H1 (cell line): ENCODE results near the gene MAP6. TPM values are rescaled to one million over a fixed set of nuclear protein-coding genes. Genes with fewer than 3 reads are reported as not detected.

Experiments
- CTCF ChIA-PET: fragments of 300-600 bp; sonication (Branson Sonifier 250); formaldehyde crosslinking; loops from one replicate; lab custom pipeline; 2021; ENCODE audit not compliant: partially characterized antibody; lab: Charles Lee
- POLR2A ChIA-PET: fragments of 300-600 bp; sonication (Branson Sonifier 250); formaldehyde crosslinking; loops from one replicate; lab custom pipeline; 2021; ENCODE audit warnings: inconsistent platforms; ENCODE audit not compliant: partially characterized antibody; lab: Charles Lee
- DNase-seq, 2 experiments: peaks; one replicate each; pipeline versions ENCODE4 v3.0.0 to v3.0.0-alpha.2; 2010 to 2022; ENCODE audit warnings: low spot score in 2 of 2, low read depth in 1 of 2, mixed read lengths in 1 of 2
- FAIRE-seq: peaks from 2 replicates; lab custom pipeline; 2011; peaks lifted over from hg19 to GRCh38; lab: Jason Lieb, UNC
- H2AFZ ChIP-seq: 2 replicates; pipeline ENCODE4 v1.8.1; 2012; ENCODE audit warnings: low read length, inconsistent platforms
- H2AK5ac ChIP-seq: 2 replicates; pipeline ENCODE4 v1.6.1; 2013; ENCODE audit warnings: low read depth, low read length
- H2BK120ac ChIP-seq: replicated peaks from 2 replicates; pipeline ENCODE3; 2013; ENCODE audit warnings: low read depth, low read length, inconsistent platforms
- H2BK12ac ChIP-seq: 2 replicates; pipeline ENCODE4 v1.6.1; 2013; ENCODE audit warnings: low read depth, low read length
- H2BK15ac ChIP-seq: 2 replicates; pipeline ENCODE4 v1.6.1; 2013; ENCODE audit warnings: low read length
- H2BK20ac ChIP-seq: 2 replicates; pipeline ENCODE4 v1.6.1; 2013; ENCODE audit warnings: low read length
- H2BK5ac ChIP-seq: 2 replicates; pipeline ENCODE4 v1.6.1; 2013; ENCODE audit warnings: low read depth, low read length
- H3K14ac ChIP-seq: 2 replicates; pipeline ENCODE4 v1.6.1; 2013; ENCODE audit warnings: inconsistent platforms; ENCODE audit not compliant: insufficient read length
- H3K18ac ChIP-seq: 2 replicates; pipeline ENCODE4 v1.6.1; 2013; ENCODE audit warnings: low read length; ENCODE audit errors: extremely low read depth
- H3K23ac ChIP-seq: 2 replicates; pipeline ENCODE4 v1.6.1; 2013; ENCODE audit warnings: inconsistent platforms; ENCODE audit not compliant: insufficient read length
- H3K23me2 ChIP-seq: 2 replicates; pipeline ENCODE4 v1.6.1; 2013; ENCODE audit warnings: low read depth, low read length
- H3K27ac ChIP-seq: 2 replicates; pipeline ENCODE4 v1.6.1; 2011; ENCODE audit warnings: low read depth, low read length, inconsistent platforms
- H3K27me3 ChIP-seq, 4 experiments: replicated peaks in 1 of 4; 1 replicate in 1 of 4; 2 replicates in 3 of 4; pipeline versions ENCODE4 v1.6.1 to v1.8.1; 2011 to 2013; ENCODE audit warnings: low read length in 3 of 4, mild to moderate bottlenecking in 3 of 4, inconsistent platforms in 2 of 4, mixed read lengths in 2 of 4, moderate library complexity in 1 of 4; ENCODE audit not compliant: control insufficient read depth in 3 of 4, insufficient read depth in 3 of 4; ENCODE audit errors: extremely low read depth in 1 of 4
- H3K36me3 ChIP-seq, 4 experiments: 2 replicates each; pipeline versions ENCODE4 v1.6.1 to v1.8.1; 2011 to 2013; ENCODE audit warnings: mild to moderate bottlenecking in 4 of 4, low read length in 3 of 4, moderate library complexity in 2 of 4, control low read depth in 1 of 4, inconsistent platforms in 1 of 4; ENCODE audit not compliant: insufficient read depth in 4 of 4, control insufficient read depth in 2 of 4
- H3K4ac ChIP-seq: replicated peaks from 2 replicates; pipeline ENCODE3; 2013; ENCODE audit warnings: low read length, low read depth, mixed read lengths, inconsistent platforms; ENCODE audit not compliant: insufficient read length
- H3K4me1 ChIP-seq, 4 experiments: replicated peaks in 1 of 4; 1 replicate in 1 of 4; 2 replicates in 3 of 4; pipeline versions ENCODE4 v1.6.1 to v1.8.1; 2011 to 2013; ENCODE audit warnings: low read length in 3 of 4, inconsistent platforms in 2 of 4, mixed read lengths in 1 of 4; ENCODE audit not compliant: insufficient read depth in 4 of 4, control insufficient read depth in 3 of 4
- H3K4me2 ChIP-seq, 2 experiments: 2 replicates each; pipeline versions ENCODE4 v1.6.1 to v1.8.1; 2011 to 2013; ENCODE audit warnings: low read depth in 2 of 2, low read length in 2 of 2, control low read depth in 1 of 2, inconsistent platforms in 1 of 2, mild to moderate bottlenecking in 1 of 2; ENCODE audit not compliant: insufficient read depth in 1 of 2
- H3K4me3 ChIP-seq, 4 experiments: fragments of 200-600, 300-600 bp in 1 of 4; sonication (generic), shearing (Covaris generic), sonication (Bioruptor Twin) in 1 of 4; 2 replicates each; pipeline versions ENCODE4 v1.5.1 to v1.8.1; 2011 to 2016; ENCODE audit warnings: low read length in 4 of 4, low read depth in 3 of 4, control low read depth in 2 of 4, inconsistent platforms in 2 of 4, mild to moderate bottlenecking in 2 of 4, mixed read lengths in 1 of 4, moderate library complexity in 1 of 4; ENCODE audit not compliant: insufficient read depth in 2 of 4; ENCODE audit errors: extremely low read depth in 1 of 4
- H3K56ac ChIP-seq: replicated peaks from 2 replicates; pipeline ENCODE3; 2013; ENCODE audit warnings: low read depth, mild to moderate bottlenecking, mixed read lengths, low read length, inconsistent platforms; ENCODE audit not compliant: insufficient read length
- H3K79me1 ChIP-seq: 2 replicates; pipeline ENCODE4 v1.6.1; 2013; ENCODE audit warnings: low read depth, low read length, control low read depth
- H3K79me2 ChIP-seq, 2 experiments: 2 replicates each; pipeline versions ENCODE4 v1.6.1 to v1.8.1; 2012 to 2013; ENCODE audit warnings: low read length in 2 of 2, mild to moderate bottlenecking in 2 of 2, inconsistent platforms in 1 of 2; ENCODE audit not compliant: insufficient read depth in 2 of 2, control insufficient read depth in 1 of 2
- H3K9ac ChIP-seq, 4 experiments: replicated peaks in 1 of 4; 1 replicate in 1 of 4; 2 replicates in 3 of 4; pipeline versions ENCODE4 v1.6.1 to v1.8.1; 2011 to 2013; ENCODE audit warnings: low read depth in 3 of 4, low read length in 3 of 4, control low read depth in 2 of 4, mild to moderate bottlenecking in 2 of 4, moderate library complexity in 2 of 4, inconsistent platforms in 1 of 4; ENCODE audit errors: extremely low read depth in 1 of 4
- H3K9me3 ChIP-seq, 2 experiments: 2 replicates each; pipeline versions ENCODE4 v1.6.1 to v1.8.1; 2012 to 2013; ENCODE audit warnings: mild to moderate bottlenecking in 2 of 2, moderate library complexity in 2 of 2, control low read depth in 1 of 2, inconsistent platforms in 1 of 2, low read depth in 1 of 2, low read length in 1 of 2, mixed read lengths in 1 of 2; ENCODE audit not compliant: insufficient read depth in 2 of 2
- H4K20me1 ChIP-seq, 2 experiments: replicated peaks in 1 of 2; 2 replicates each; pipeline versions ENCODE3 to v1.8.1; 2011 to 2013; ENCODE audit warnings: inconsistent platforms in 2 of 2, low read length in 2 of 2, mild to moderate bottlenecking in 1 of 2; ENCODE audit not compliant: insufficient read depth in 2 of 2, control insufficient read depth in 1 of 2
- H4K5ac ChIP-seq: 2 replicates; pipeline ENCODE4 v1.6.1; 2013; ENCODE audit warnings: low read length, low read depth, mixed read lengths, inconsistent platforms; ENCODE audit not compliant: insufficient read length
- H4K8ac ChIP-seq: 2 replicates; pipeline ENCODE4 v1.8.0; 2013; ENCODE audit warnings: mild to moderate bottlenecking, moderate library complexity, low read length, inconsistent platforms; ENCODE audit not compliant: insufficient read depth; ENCODE audit errors: extremely low read depth
- H4K91ac ChIP-seq: replicated peaks from 2 replicates; pipeline ENCODE3; 2013; ENCODE audit warnings: low read length, mixed read lengths, inconsistent platforms; ENCODE audit not compliant: insufficient read length
- BRCA1 ChIP-seq: IDR thresholded peaks from 2 replicates; pipeline ENCODE4 v1.6.1; 2012; ENCODE audit warnings: low read depth, low read length, improper control_type of control experiment
- CBX8 ChIP-seq: fragments of 300-800, 300-1000 bp; sonication (generic); IDR thresholded peaks from 2 replicates; pipeline ENCODE4 v1.7.1; 2016; ENCODE audit warnings: low read depth, low read length, borderline replicate concordance
- CHD2 ChIP-seq: IDR thresholded peaks from 2 replicates; pipeline ENCODE4 v1.6.1; 2012; ENCODE audit warnings: low read length, improper control_type of control experiment
- EGR1 ChIP-seq: IDR thresholded peaks from 2 replicates; pipeline ENCODE4 v1.6.1; 2011; ENCODE audit warnings: low read depth, low read length, borderline replicate concordance
- HDAC2 ChIP-seq, 2 experiments: fragments of 300-600 bp in 1 of 2; sonication (generic) in 1 of 2; IDR thresholded peaks; 2 replicates each; pipeline ENCODE4 v1.6.1; 2011 to 2012; ENCODE audit warnings: low read depth in 2 of 2, low read length in 2 of 2, mild to moderate bottlenecking in 2 of 2, moderate library complexity in 2 of 2, borderline replicate concordance in 1 of 2, inconsistent platforms in 1 of 2
- KDM4A ChIP-seq: IDR thresholded peaks from one replicate; pipeline ENCODE4 v1.7.1; 2012; ENCODE audit warnings: low read depth, mild to moderate bottlenecking, moderate library complexity, low read length, inconsistent platforms; ENCODE audit not compliant: severe bottlenecking
- POLR2A ChIP-seq, 2 experiments: IDR thresholded peaks; 1 replicate in 1 of 2; 2 replicates in 1 of 2; pipeline ENCODE4 v1.6.1; 2011; ENCODE audit warnings: low read depth in 2 of 2, low read length in 2 of 2, mild to moderate bottlenecking in 2 of 2; ENCODE audit errors: control extremely low read depth in 1 of 2
- POU5F1 ChIP-seq: IDR thresholded peaks from 2 replicates; pipeline ENCODE4 v1.6.1; 2011; ENCODE audit warnings: low read depth, mild to moderate bottlenecking, low read length, moderate library complexity
- RAD21 ChIP-seq, 2 experiments: IDR thresholded peaks in 1 of 2; conservative IDR thresholded peaks in 1 of 2; 2 replicates each; pipeline ENCODE4 v1.6.1; 2011; ENCODE audit warnings: low read depth in 2 of 2, low read length in 2 of 2, improper control_type of control experiment in 1 of 2, inconsistent platforms in 1 of 2, mild to moderate bottlenecking in 1 of 2, moderate library complexity in 1 of 2
- TAF1 ChIP-seq: IDR thresholded peaks from 2 replicates; pipeline ENCODE4 v1.6.1; 2011; ENCODE audit warnings: mild to moderate bottlenecking, low read depth, low read length
- YY1 ChIP-seq: IDR thresholded peaks from 2 replicates; pipeline ENCODE4 v1.6.1; 2011; ENCODE audit warnings: low read depth, mild to moderate bottlenecking, low read length
- WGBS, 2 experiments: shearing (Covaris generic) in 1 of 2; methylation state at CpG; one replicate each; pipeline versions ENCODE4 v1.1.6 to v1.1.7; 2013 to 2015; ENCODE audit warnings: low lambda C conversion rate in 2 of 2, mixed read lengths in 2 of 2, inconsistent platforms in 1 of 2, low coverage in 1 of 2, missing lambda C conversion rate in 1 of 2; ENCODE audit not compliant: insufficient replicate concordance in 2 of 2, insufficient coverage in 1 of 2, insufficient read length in 1 of 2; ENCODE audit errors: extremely low coverage in 1 of 2, missing lambda C conversion rate in 1 of 2; 5-methylcytosine and 5-hydroxymethylcytosine counted together
- polyA plus RNA-seq, 7 experiments: library from polyadenylated mRNA; depleted of rRNA in 3 of 7; stranded (reverse) in 5 of 7; unstranded in 2 of 7; fragments of >200 nt in 5 of 7; fragments of 200-250 nt in 2 of 7; gene quantifications; 1 replicate in 5 of 7; 2 replicates in 1 of 7; 4 replicates in 1 of 7; pipeline versions ENCODE4 v1.2.1 to v1.2.3, GENCODE V29; 2011 to 2013; ENCODE audit warnings: missing spikeins in 2 of 7, mixed read lengths in 2 of 7
- total RNA-seq: library from RNA; stranded (reverse); fragmentation: NEBNext Ultra II Directional; extraction: Animal tissue kit (Norgen Biotek cat#: 25700); gene quantifications from 2 replicates; pipeline ENCODE4 v1.2.1, GENCODE V29; 2021

Gene MAP6
- total and polyA plus RNA-seq, 2 of the 8 experiments (the other 6 are each of a cell fraction or from before 2014, with no cell fraction given): 0.54 to 0.89 TPM

- Histone ChIP-seq H3K9me3 (no peaks in the 10 kb centered on the region), H3K23ac (no peak overlapping the region), H3K9ac (peak overlapping the region; percentile 52 to 74 (median 72)), H3K14ac (no peak overlapping the region), H4K91ac (peak overlapping the region; percentile 91), H3K4me3 (peak overlapping the region; percentile 58 to 77 (median 66)), H3K36me3 (no peaks in the 10 kb centered on the region), H3K4me1 (peaks cover 2 to 17% (median 14%) of the 10 kb centered on the region in 4 experiments), H3K4ac (peak overlapping the region; percentile 72), H2AK5ac (peak overlapping the region; percentile 61; the same call in 1 of the 2 replicates), H3K23me2 (peaks cover 3% of the 10 kb centered on the region; the same call in 1 of the 2 replicates), H3K79me1 (no peaks in the 10 kb centered on the region; the same call in 1 of the 2 replicates), H3K18ac (peak overlapping the region; percentile 93), H2BK12ac (peak overlapping the region; percentile 10; the same call in 1 of the 2 replicates), H4K8ac (peak overlapping the region; percentile 95), H3K4me2 (peak overlapping the region; percentile 73 to 88), H2BK20ac (0 out of 2 replicates have a peak overlapping the region, but pooled peaks have one; percentile 43), H2BK120ac (no peak overlapping the region), H3K79me2 (no peaks in the 10 kb centered on the region), H3K27me3 (no peaks in the 10 kb centered on the region), H4K5ac (peak overlapping the region; percentile 73), H3K56ac (peak overlapping the region; percentile 56), H2AFZ (peak overlapping the region; percentile 86; the same call in 1 of the 2 replicates), H2BK15ac (peak overlapping the region; percentile 100), H4K20me1 (no peaks in the 10 kb centered on the region), H3K27ac (peak overlapping the region; percentile 50; the same call in 1 of the 2 replicates), H2BK5ac (peak overlapping the region; percentile 89; the same call in 1 of the 2 replicates)
- ChIA-PET CTCF (interaction anchor here (0.7 to 4.8 kb wide), 15 partner anchors 9 to 138 kb away, joined by 3 to 27 read pairs (median 5); no protein-coding TSS in a partner anchor), POLR2A (interaction anchor here (0.7 to 35.1 kb wide), 13 partner anchors 10 to 127 kb away, joined by 3 to 1120 read pairs (median 4); partner anchors contain the start of genes GDPD5, MAP6 and SERPINH1)
- FAIRE-seq: no peak
- WGBS, 2 experiments: 6% methylated on average over 36 of the region's 68 CpGs; no CpG with 5 or more reads in 1 of the 2 experiments
- peak in 1 of 2 experiments; percentile 88 for DNase-seq
- TF ChIP-seq EGR1 (no peak), CHD2 (peak; percentile 87), POU5F1 (no peak), HDAC2 (IDR thresholded peaks at IDR 0.05; ENCODE audit: borderline replicate concordance in 1 of 2, low read depth in 2 of 2, low read length in 2 of 2) (no peak), CBX8 (no peak), KDM4A (peak; percentile 68), BRCA1 (peak; percentile 72), YY1 (no peak), TAF1 (peak; percentile 33; the same call in 1 of the 2 replicates), POLR2A (IDR thresholded peaks at IDR 0.05; ENCODE audit: control extremely low read depth in 1 of 2, low read depth in 2 of 2, low read length in 2 of 2) (peak; percentile 42 to 70; a peak in 2 of 3 replicates), RAD21 (IDR thresholded peaks at IDR 0.05 in 1 of 2, conservative IDR thresholded peaks at IDR 0.05 in 1 of 2; ENCODE audit: low read depth in 2 of 2, low read length in 2 of 2) (peak; percentile 1 to 16; a peak in 1 of 4 replicates)
Measured at GRCh38 chr11:75582895-75583717, 85.7 kb downstream of the MAP6 start.
